Uterus (tissue), 4 donors: Measurements from ENCODE around the gene CACNA1D. TPM values are rescaled to one million over a fixed set of nuclear protein-coding genes. Genes with fewer than 3 reads are reported as not detected.

Experiments used
- DNase-seq, 2 donors: peaks; one replicate each; pipeline ENCODE4 v3.0.0-alpha.2; 2019 to 2020
- H3K27ac ChIP-seq, 2 donors: fragments of 200-600 bp; sonication (generic); 1 replicate in 1 of 2; 2 replicates in 1 of 2; pipeline ENCODE4 v1.5.1; 2016 to 2018
- H3K27me3 ChIP-seq, 2 donors: fragments of 200-600 bp; sonication (generic); one replicate each; pipeline ENCODE4 v1.5.1; 2018 to 2019; ENCODE audit warnings: control low read depth in 1 of 2
- H3K36me3 ChIP-seq, 2 donors: fragments of 200-600 bp; sonication (generic); one replicate each; pipeline ENCODE4 v1.5.1; 2019; ENCODE audit warnings: control low read depth in 1 of 2
- H3K4me1 ChIP-seq, 2 donors: fragments of 200-600 bp; sonication (generic); one replicate each; pipeline ENCODE4 v1.5.1; 2018 to 2019; ENCODE audit warnings: control low read depth in 1 of 2
- H3K4me3 ChIP-seq, 2 donors: fragments of 200-600 bp; sonication (generic); 1 replicate in 1 of 2; 2 replicates in 1 of 2; pipeline ENCODE4 v1.5.1; 2018 to 2019; ENCODE audit warnings: mild to moderate bottlenecking in 1 of 2
- H3K9me3 ChIP-seq, 2 donors: fragments of 200-600 bp; sonication (generic); one replicate each; pipeline ENCODE4 v1.5.1; 2019; ENCODE audit warnings: control low read depth in 1 of 2
- CTCF ChIP-seq, 4 experiments: fragments of 200-600 bp in 2 of 4; fragments of 450-650 bp in 2 of 4; sonication (generic) in 2 of 4; IDR thresholded peaks; one replicate each; pipeline ENCODE4 v1.5.1; 2016 to 2019; ENCODE audit warnings: antibody characterized with exemption in 4 of 4, mild to moderate bottlenecking in 2 of 4, moderate library complexity in 1 of 4
- POLR2A ChIP-seq, 2 donors: fragments of 450-650 bp; IDR thresholded peaks; one replicate each; pipeline ENCODE4 v1.6.1; 2016; ENCODE audit warnings: antibody characterized with exemption in 2 of 2, mild to moderate bottlenecking in 1 of 2, moderate library complexity in 1 of 2
- intact Hi-C: fragments of 100-400 bp; cut with DNase I; formaldehyde crosslinking; loops from one replicate; pipeline ENCODE4 v1.15.1; 2023; ENCODE audit warnings: low total_unique reads
- total RNA-seq, 4 donors: library from RNA; depleted of rRNA in 3 of 4; stranded (reverse); fragments of >200 nt in 3 of 4; gene quantifications; one replicate each; pipeline versions ENCODE4 v1.1.0 to v1.2.4, GENCODE V29; 2014 to 2023
- donor health status: DM: yes; HTN: yes; CAD: no.

CACNA1D gene
- total RNA-seq, 4 donors from 2014 or later, result 0.88 to 97.5 (median 63.4) TPM

GRCh38 chr3:53833700-53834099 lies 339.3 kb downstream of the CACNA1D start:
- Histone ChIP-seq H3K9me3 (no peaks in the 10 kb centered on the region), H3K27ac (no peak overlapping the region), H3K4me3 (no peak overlapping the region), H3K4me1 (no peaks in the 10 kb centered on the region), H3K36me3 (no peaks in the 10 kb centered on the region), H3K27me3 (no peaks in the 10 kb centered on the region)
- TF ChIP-seq CTCF (IDR thresholded peaks at IDR 0.05) (no peak), POLR2A (IDR thresholded peaks at IDR 0.05) (no peak)
- DNase-seq, result no peak
- intact Hi-C loops, result no loop called here

- intact Hi-C loops, result no loop called here
- no peak for DNase-seq
Measured at GRCh38 chr3:53834429-53835095, 340.2 kb downstream of the CACNA1D start.

GRCh38 chr3:53835257-53835656 lies 340.8 kb downstream of the CACNA1D start:
- TF ChIP-seq POLR2A (IDR thresholded peaks at IDR 0.05) (no peak), CTCF (IDR thresholded peaks at IDR 0.05) (no peak)
- no peaks in the 10 kb centered on the region for H3K4me1 ChIP-seq
- no peak for DNase-seq

More at GRCh38 chr3:53834429-53835095, 340.2 kb downstream of the CACNA1D start:
- H3K27ac ChIP-seq, result no peak overlapping the region
- no peaks in the 10 kb centered on the region for H3K36me3 ChIP-seq
- no peaks in the 10 kb centered on the region for H3K4me1 ChIP-seq
- H3K9me3 ChIP-seq, result no peaks in the 10 kb centered on the region
- TF ChIP-seq CTCF (IDR thresholded peaks at IDR 0.05) (no peak), POLR2A (IDR thresholded peaks at IDR 0.05) (no peak)
- H3K4me3 ChIP-seq, result no peak overlapping the region
- H3K27me3 ChIP-seq, result no peaks in the 10 kb centered on the region

GRCh38 chr3:53836084-53836872 lies 341.9 kb downstream of the CACNA1D start:
- Histone ChIP-seq H3K9me3 (no peaks in the 10 kb centered on the region), H3K27ac (no peak overlapping the region), H3K4me1 (no peaks in the 10 kb centered on the region), H3K36me3 (no peaks in the 10 kb centered on the region), H3K27me3 (no peaks in the 10 kb centered on the region), H3K4me3 (no peak overlapping the region)
- no peak for TF ChIP-seq POLR2A (IDR thresholded peaks at IDR 0.05)
- TF ChIP-seq CTCF (IDR thresholded peaks at IDR 0.05), result no peak
- no peak for DNase-seq
- intact Hi-C loops, result no loop called here

More at GRCh38 chr3:53835257-53835656, 340.8 kb downstream of the CACNA1D start:
- Histone ChIP-seq H3K27me3 (no peaks in the 10 kb centered on the region), H3K36me3 (no peaks in the 10 kb centered on the region), H3K27ac (no peak overlapping the region), H3K4me3 (no peak overlapping the region), H3K9me3 (no peaks in the 10 kb centered on the region)
- intact Hi-C loops, result no loop called here

GRCh38 chr3:53837331-53837730 lies 342.9 kb downstream of the CACNA1D start:
- intact Hi-C loops, result no loop called here
- H3K9me3 ChIP-seq, result no peaks in the 10 kb centered on the region
- no peaks in the 10 kb centered on the region for H3K27me3 ChIP-seq
- no peaks in the 10 kb centered on the region for H3K4me1 ChIP-seq
- TF ChIP-seq POLR2A (IDR thresholded peaks at IDR 0.05), result no peak
- TF ChIP-seq CTCF (IDR thresholded peaks at IDR 0.05), result no peak
- DNase-seq, result no peak
- H3K4me3 ChIP-seq, result no peak overlapping the region
- no peak overlapping the region for H3K27ac ChIP-seq
- H3K36me3 ChIP-seq, result no peaks in the 10 kb centered on the region
